Measurements from ENCODE around the gene ZBTB12. TPM values are rescaled to one million over a fixed set of nuclear protein-coding genes. Genes with fewer than 3 reads are reported as not detected.

Gene ZBTB12
- total RNA-seq, 1 experiment from 2014 or later, result 16.2 TPM

DNA sequence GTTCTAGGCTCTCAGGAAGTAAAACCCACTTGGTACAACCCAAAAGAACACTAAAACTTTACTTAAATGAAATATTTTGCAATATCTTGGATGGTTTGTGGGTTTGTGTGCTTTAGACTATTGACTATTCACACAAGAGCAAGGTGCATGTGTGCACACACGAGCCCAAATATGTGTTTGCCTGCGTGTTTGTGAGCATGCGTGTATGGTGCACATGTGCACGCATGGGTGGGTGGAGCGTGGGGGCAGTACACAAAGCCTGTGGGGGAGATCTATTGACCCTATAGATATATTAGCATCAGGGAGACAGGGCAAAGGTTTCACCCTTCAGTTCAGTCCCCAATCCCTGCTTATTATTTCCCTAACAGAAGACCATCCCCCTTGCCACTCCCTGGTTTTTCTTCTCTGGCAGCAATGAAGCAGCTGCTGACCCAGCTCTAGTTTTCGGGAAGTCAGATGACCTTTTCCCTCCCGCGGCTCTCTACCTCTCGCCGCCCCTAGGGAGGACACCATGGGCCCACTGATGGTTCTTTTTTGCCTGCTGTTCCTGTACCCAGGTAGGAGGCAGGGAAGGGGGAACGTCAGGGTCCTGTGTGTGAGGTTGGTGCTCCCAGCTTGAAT, 25.5 kb upstream of the ZBTB12 start, which contains the start of gene C2:
Gene C2 (plus strand): TSS at position 476 of the 621 bp plus-strand sequence. CDS start 36 bp downstream, at position 512.
- no peaks in the 10 kb centered on the region for H4K20me1 ChIP-seq (ENCODE audit: insufficient read depth)
- no peaks in the 10 kb centered on the region for H3K79me2 ChIP-seq (ENCODE audit: low read depth)
- no peak for DNase-seq
- no peaks in the 10 kb centered on the region for H3K27me3 ChIP-seq (ENCODE audit: insufficient read depth, low read depth)
- H2AFZ ChIP-seq, result no peak within 1 kb of the TSS
- CTCF ChIA-PET, result no interaction called here
- no peaks in the 10 kb centered on the region for H3K9me3 ChIP-seq (ENCODE audit: insufficient read depth, low read depth)
- H3K4me3 ChIP-seq, result no peak within 1 kb of the TSS
- H3K4me1 ChIP-seq (replicated peaks; ENCODE audit: insufficient read depth), result no peaks in the 10 kb centered on the region
- H3K9me2 ChIP-seq (ENCODE audit: insufficient read depth), result no peaks in the 10 kb centered on the region
- no TSS peak for BruUV-seq (replicated peaks)
- no peaks in the 10 kb centered on the region for H3K36me3 ChIP-seq (ENCODE audit: low read depth)
- H3K27ac ChIP-seq, result no peak within 1 kb of the TSS
- TF ChIP-seq EZH2 (IDR thresholded peaks at IDR 0.05; ENCODE audit: low read depth), result no peak
- TF ChIP-seq, protein P1, sequence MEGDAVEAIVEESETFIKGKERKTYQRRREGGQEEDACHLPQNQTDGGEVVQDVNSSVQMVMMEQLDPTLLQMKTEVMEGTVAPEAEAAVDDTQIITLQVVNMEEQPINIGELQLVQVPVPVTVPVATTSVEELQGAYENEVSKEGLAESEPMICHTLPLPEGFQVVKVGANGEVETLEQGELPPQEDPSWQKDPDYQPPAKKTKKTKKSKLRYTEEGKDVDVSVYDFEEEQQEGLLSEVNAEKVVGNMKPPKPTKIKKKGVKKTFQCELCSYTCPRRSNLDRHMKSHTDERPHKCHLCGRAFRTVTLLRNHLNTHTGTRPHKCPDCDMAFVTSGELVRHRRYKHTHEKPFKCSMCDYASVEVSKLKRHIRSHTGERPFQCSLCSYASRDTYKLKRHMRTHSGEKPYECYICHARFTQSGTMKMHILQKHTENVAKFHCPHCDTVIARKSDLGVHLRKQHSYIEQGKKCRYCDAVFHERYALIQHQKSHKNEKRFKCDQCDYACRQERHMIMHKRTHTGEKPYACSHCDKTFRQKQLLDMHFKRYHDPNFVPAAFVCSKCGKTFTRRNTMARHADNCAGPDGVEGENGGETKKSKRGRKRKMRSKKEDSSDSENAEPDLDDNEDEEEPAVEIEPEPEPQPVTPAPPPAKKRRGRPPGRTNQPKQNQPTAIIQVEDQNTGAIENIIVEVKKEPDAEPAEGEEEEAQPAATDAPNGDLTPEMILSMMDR (conservative IDR thresholded peaks at IDR 0.05), result no peak
- intact Hi-C loops (cut with micrococcal nuclease; ENCODE audit: unreplicated experiment), result no loop called here
- POLR2A ChIA-PET (ENCODE audit: unreplicated experiment), result no interaction called here
- H3F3A ChIP-seq (ENCODE audit: insufficient read depth, low read depth), result no peaks in the 10 kb centered on the region
- no peak within 1 kb of the TSS for H3K4me2 ChIP-seq

DNA sequence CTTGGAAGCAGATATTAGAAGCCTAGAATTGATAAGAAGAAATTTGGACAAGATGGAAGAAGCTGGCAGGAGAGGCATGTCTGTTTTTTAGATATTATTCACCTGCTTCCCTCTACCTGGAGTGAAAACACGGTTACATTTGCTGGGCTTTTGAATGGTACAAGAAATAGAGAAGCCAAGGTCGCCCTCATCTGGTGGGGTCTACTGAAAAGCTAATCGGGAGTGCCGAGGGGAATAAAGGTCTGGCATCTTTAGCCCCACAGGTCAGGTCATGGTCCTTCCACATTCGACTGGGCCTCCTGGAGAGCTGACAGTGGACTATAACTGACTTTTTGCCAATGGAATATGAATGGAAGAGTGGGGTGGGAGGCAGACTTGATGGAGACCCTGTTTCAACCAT, 21.1 kb upstream of the ZBTB12 start:
- H4K20me1 ChIP-seq (ENCODE audit: insufficient read depth), result no peaks in the 10 kb centered on the region
- BruUV-seq (replicated peaks), result no TSS peak
- H3K36me3 ChIP-seq (ENCODE audit: low read depth), result no peaks in the 10 kb centered on the region
- H3K27me3 ChIP-seq (ENCODE audit: insufficient read depth, low read depth), result no peaks in the 10 kb centered on the region
- DNase-seq, result no peak
- intact Hi-C loops (cut with micrococcal nuclease; ENCODE audit: unreplicated experiment), result no loop called here
- no peak overlapping the region for H3K4me2 ChIP-seq
- H3F3A ChIP-seq (ENCODE audit: insufficient read depth, low read depth), result 0 out of 2 replicates have a peak, but pooled peaks cover 8% of the 10 kb centered on the region
- H3K9me3 ChIP-seq (ENCODE audit: insufficient read depth, low read depth), result no peaks in the 10 kb centered on the region
- H2AFZ ChIP-seq, result no peak overlapping the region
- no peaks in the 10 kb centered on the region for H3K79me2 ChIP-seq (ENCODE audit: low read depth)
- ChIA-PET POLR2A (ENCODE audit: unreplicated experiment) (interaction anchor here (0.6 to 0.7 kb wide), 2 partner anchors 372 to 524 kb away, joined by 3 to 11 read pairs; no protein-coding TSS in a partner anchor), CTCF (no interaction called here)
- H3K9me2 ChIP-seq (ENCODE audit: insufficient read depth), result no peaks in the 10 kb centered on the region
- H3K27ac ChIP-seq, result no peak overlapping the region
- H3K4me1 ChIP-seq (replicated peaks; ENCODE audit: insufficient read depth), result peaks cover 5% of the 10 kb centered on the region; the same call in 1 of the 2 replicates
- no peak for TF ChIP-seq EZH2 (IDR thresholded peaks at IDR 0.05; ENCODE audit: low read depth)
- TF ChIP-seq, protein P1 (conservative IDR thresholded peaks at IDR 0.05), result no peak
- no peak overlapping the region for H3K4me3 ChIP-seq

- Histone ChIP-seq H3K27me3 (ENCODE audit: insufficient read depth, low read depth) (no peaks in the 10 kb centered on the region), H3F3A (ENCODE audit: insufficient read depth, low read depth) (0 out of 2 replicates have a peak, but pooled peaks cover 8% of the 10 kb centered on the region), H3K4me1 (replicated peaks; ENCODE audit: insufficient read depth) (peaks cover 5% of the 10 kb centered on the region; the same call in 1 of the 2 replicates), H3K9me2 (ENCODE audit: insufficient read depth) (no peaks in the 10 kb centered on the region), H3K79me2 (ENCODE audit: low read depth) (no peaks in the 10 kb centered on the region), H4K20me1 (ENCODE audit: insufficient read depth) (no peaks in the 10 kb centered on the region), H2AFZ (no peak overlapping the region), H3K4me2 (no peak overlapping the region), H3K4me3 (no peak overlapping the region), H3K27ac (no peak overlapping the region), H3K9me3 (ENCODE audit: insufficient read depth, low read depth) (no peaks in the 10 kb centered on the region), H3K36me3 (ENCODE audit: low read depth) (no peaks in the 10 kb centered on the region)
- no TSS peak for BruUV-seq (replicated peaks)
- intact Hi-C loops (cut with micrococcal nuclease; ENCODE audit: unreplicated experiment), result no loop called here
- POLR2A ChIA-PET (ENCODE audit: unreplicated experiment), result interaction anchor here (0.7 kb wide), 1 partner anchor 154 kb away, joined by 7 read pairs; no protein-coding TSS in a partner anchor
- no peak for TF ChIP-seq EZH2 (IDR thresholded peaks at IDR 0.05; ENCODE audit: low read depth)
- TF ChIP-seq, protein P1 (conservative IDR thresholded peaks at IDR 0.05), result no peak
- DNase-seq, result no peak
- CTCF ChIA-PET, result interaction anchor here (0.7 kb wide), 2 partner anchors 65 to 230 kb away, joined by 3 read pairs; no protein-coding TSS in a partner anchor
These were observed 18.9 kb upstream of the ZBTB12 start for GRCh38 chr6:31920811-31921210.

All from PC-9 (cell line).